Karpas-422 (cell line): ENCODE results near the gene ANO6. TPM values are rescaled to one million over a fixed set of nuclear protein-coding genes. Genes with fewer than 3 reads are reported as not detected.
"Not testable (repeated sequence)": the region's sequence is repeated elsewhere in the genome, so short reads cannot be mapped to it uniquely, and the experiment has no call there.

Source experiments
- DNase-seq: peaks from one replicate; pipeline ENCODE4 v3.0.0-alpha.2; 2015
- H2AFZ ChIP-seq: fragments of 200-600 bp; sonication (generic); 2 replicates; pipeline ENCODE4 v1.6.1; 2014; ENCODE audit warnings: antibody characterized with exemption, low read length, mixed read lengths
- H3K27ac ChIP-seq: fragments of 200-600 bp; sonication (generic); 2 replicates; pipeline ENCODE4 v1.5.1; 2014; ENCODE audit warnings: mild to moderate bottlenecking, low read length, moderate library complexity
- H3K27me3 ChIP-seq: fragments of 200-600 bp; sonication (generic); 2 replicates; pipeline ENCODE4 v1.6.1; 2014; ENCODE audit warnings: low read length, mixed read lengths
- H3K36me3 ChIP-seq: fragments of 200-600 bp; sonication (generic); 2 replicates; pipeline ENCODE4 v1.6.1; 2014; ENCODE audit warnings: low read length, mixed read lengths; ENCODE audit not compliant: insufficient read depth
- H3K4me1 ChIP-seq: fragments of 200-600 bp; sonication (generic); 2 replicates; pipeline ENCODE4 v1.6.1; 2014; ENCODE audit warnings: mild to moderate bottlenecking, low read length, mixed read lengths
- H3K4me2 ChIP-seq: fragments of 200-600 bp; sonication (generic); 2 replicates; pipeline ENCODE4 v1.6.1; 2014; ENCODE audit warnings: low read length, low read depth, mild to moderate bottlenecking; ENCODE audit not compliant: poor library complexity, severe bottlenecking
- H3K4me3 ChIP-seq: fragments of 200-600 bp; sonication (generic); 2 replicates; pipeline ENCODE4 v1.5.1; 2014; ENCODE audit warnings: mild to moderate bottlenecking, antibody characterized with exemption, low read length, mixed read lengths
- H3K79me2 ChIP-seq: fragments of 200-600 bp; sonication (generic); 2 replicates; pipeline ENCODE4 v1.6.1; 2014; ENCODE audit warnings: mild to moderate bottlenecking, low read length, mixed read lengths
- H3K9ac ChIP-seq: fragments of 200-600 bp; sonication (generic); 2 replicates; pipeline ENCODE4 v1.6.0; 2014; ENCODE audit warnings: low read length
- H3K9me2 ChIP-seq: fragments of 200-600 bp; sonication (generic), shearing (Covaris generic); replicated peaks from 2 replicates; pipeline ENCODE4 v1.6.0; 2014; ENCODE audit warnings: mild to moderate bottlenecking, low read length, moderate library complexity; ENCODE audit not compliant: insufficient read depth
- H3K9me3 ChIP-seq: fragments of 300-700, 200-600 bp; sonication (generic); 2 replicates; pipeline ENCODE4 v1.6.1; 2014; ENCODE audit warnings: low read length, mixed read lengths
- H4K20me1 ChIP-seq: fragments of 200-600 bp; sonication (generic); 2 replicates; pipeline ENCODE4 v1.6.1; 2014; ENCODE audit warnings: mild to moderate bottlenecking, antibody characterized with exemption, low read length, low read depth; ENCODE audit not compliant: insufficient read depth
- total RNA-seq: library from RNA; depleted of rRNA; stranded (reverse); fragments of >200 nt; shearing (Covaris generic); gene quantifications from 2 replicates; pipeline ENCODE4 v1.2.3, GENCODE V29; 2014; ENCODE audit warnings: low replicate concordance

ANO6 gene
- total RNA-seq, 1 experiment from 2014 or later, result 1.1 TPM

DNA sequence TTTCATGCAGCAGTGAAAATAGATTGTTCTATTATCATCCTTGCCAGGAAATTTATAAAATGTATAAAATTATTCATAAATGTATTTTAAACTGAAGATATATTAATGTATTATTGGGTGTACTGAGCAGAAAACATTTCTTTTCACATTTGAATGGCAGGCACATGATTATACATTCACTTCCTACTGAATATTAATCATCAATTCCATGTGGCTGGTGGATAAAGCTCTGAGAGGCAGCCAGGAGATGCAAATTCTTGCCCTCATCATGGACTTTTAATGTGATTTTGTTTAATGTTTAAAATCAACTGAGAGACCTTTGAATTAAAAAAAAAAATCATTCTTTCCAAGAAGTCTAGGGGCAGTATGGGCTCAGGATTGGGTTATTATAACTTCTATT is 40.8 kb downstream of the ANO6 start:
- Histone ChIP-seq H3K9ac (no peak overlapping the region), H4K20me1 (no peaks in the 10 kb centered on the region), H3K27ac (no peak overlapping the region), H3K4me2 (no peak overlapping the region), H2AFZ (no peak overlapping the region), H3K36me3 (no peaks in the 10 kb centered on the region), H3K27me3 (no peaks in the 10 kb centered on the region), H3K9me2 (no peaks in the 10 kb centered on the region), H3K9me3 (no peaks in the 10 kb centered on the region), H3K4me1 (no peaks in the 10 kb centered on the region), H3K79me2 (no peaks in the 10 kb centered on the region), H3K4me3 (no peak overlapping the region)
- no peak for DNase-seq

- DNase-seq, result no peak
These were observed 41.5 kb downstream of the ANO6 start for GRCh38 chr12:45257185-45257930.

GRCh38 chr12:45259675-45260074 is 43.8 kb downstream of the ANO6 start:
- DNase-seq, result no peak
- H3K4me3 ChIP-seq, result no peak overlapping the region
- H3K9me2 ChIP-seq, result no peaks in the 10 kb centered on the region
- no peak overlapping the region for H3K4me2 ChIP-seq
- no peaks in the 10 kb centered on the region for H3K27me3 ChIP-seq
- no peaks in the 10 kb centered on the region for H3K9me3 ChIP-seq
- no peaks in the 10 kb centered on the region for H3K4me1 ChIP-seq
- H3K27ac ChIP-seq, result no peak overlapping the region
- no peaks in the 10 kb centered on the region for H3K79me2 ChIP-seq
- no peaks in the 10 kb centered on the region for H3K36me3 ChIP-seq
- H3K9ac ChIP-seq, result no peak overlapping the region
- H2AFZ ChIP-seq, result no peak overlapping the region
- no peaks in the 10 kb centered on the region for H4K20me1 ChIP-seq

More at GRCh38 chr12:45257185-45257930, 41.5 kb downstream of the ANO6 start:
- Histone ChIP-seq H4K20me1 (no peaks in the 10 kb centered on the region), H3K27me3 (no peaks in the 10 kb centered on the region), H3K9ac (no peak overlapping the region), H3K36me3 (no peaks in the 10 kb centered on the region), H3K27ac (no peak overlapping the region), H3K9me3 (no peaks in the 10 kb centered on the region), H3K4me3 (no peak overlapping the region), H3K9me2 (no peaks in the 10 kb centered on the region), H3K79me2 (no peaks in the 10 kb centered on the region), H3K4me2 (no peak overlapping the region), H2AFZ (no peak overlapping the region), H3K4me1 (no peaks in the 10 kb centered on the region)

GRCh38 chr12:45260104-45260815 is 44.4 kb downstream of the ANO6 start:
- DNase-seq, result no peak
- Histone ChIP-seq H4K20me1 (no peaks in the 10 kb centered on the region), H3K4me2 (no peak overlapping the region), H3K27me3 (no peaks in the 10 kb centered on the region), H3K36me3 (no peaks in the 10 kb centered on the region), H3K9me2 (no peaks in the 10 kb centered on the region), H3K4me1 (no peaks in the 10 kb centered on the region), H3K27ac (no peak overlapping the region), H3K9me3 (no peaks in the 10 kb centered on the region), H3K79me2 (no peaks in the 10 kb centered on the region), H2AFZ (no peak overlapping the region), H3K4me3 (no peak overlapping the region), H3K9ac (no peak overlapping the region)

GRCh38 chr12:45260854-45261253 is 45.0 kb downstream of the ANO6 start:
- Histone ChIP-seq H3K27ac (no peak overlapping the region), H3K4me2 (no peak overlapping the region), H3K9ac (no peak overlapping the region), H3K79me2 (no peaks in the 10 kb centered on the region), H4K20me1 (no peaks in the 10 kb centered on the region), H3K36me3 (no peaks in the 10 kb centered on the region), H3K9me2 (no peaks in the 10 kb centered on the region), H3K4me1 (no peaks in the 10 kb centered on the region), H2AFZ (no peak overlapping the region), H3K4me3 (no peak overlapping the region), H3K27me3 (no peaks in the 10 kb centered on the region), H3K9me3 (no peaks in the 10 kb centered on the region)
- DNase-seq, result no peak

DNA sequence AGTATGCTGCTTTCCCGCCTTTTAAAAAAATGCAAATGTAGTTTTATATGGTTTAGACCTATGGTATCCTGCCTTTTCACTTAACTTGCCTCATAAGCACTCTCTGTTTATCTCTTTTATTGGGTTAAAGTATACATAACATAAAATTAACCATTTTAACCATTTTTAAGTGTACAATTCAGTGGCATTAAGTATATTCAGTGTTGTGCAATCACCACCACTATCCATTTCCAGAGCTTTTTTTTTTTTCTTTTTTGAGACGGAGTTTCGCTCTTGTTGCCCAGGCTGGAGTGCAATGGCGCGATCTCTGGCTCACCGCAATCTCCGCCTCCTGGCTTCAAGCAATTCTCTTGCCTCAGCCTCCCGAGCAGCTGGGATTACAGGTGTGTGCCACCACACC is 46.3 kb downstream of the ANO6 start:
- H3K36me3 ChIP-seq, H3K27ac ChIP-seq, DNase-seq, H3K4me1 ChIP-seq, H3K9ac ChIP-seq, H4K20me1 ChIP-seq, H3K4me3 ChIP-seq, H3K27me3 ChIP-seq, H3K9me2 ChIP-seq, H3K4me2 ChIP-seq, H2AFZ ChIP-seq, H3K79me2 ChIP-seq, H3K9me3 ChIP-seq: not testable (repeated sequence)

DNA sequence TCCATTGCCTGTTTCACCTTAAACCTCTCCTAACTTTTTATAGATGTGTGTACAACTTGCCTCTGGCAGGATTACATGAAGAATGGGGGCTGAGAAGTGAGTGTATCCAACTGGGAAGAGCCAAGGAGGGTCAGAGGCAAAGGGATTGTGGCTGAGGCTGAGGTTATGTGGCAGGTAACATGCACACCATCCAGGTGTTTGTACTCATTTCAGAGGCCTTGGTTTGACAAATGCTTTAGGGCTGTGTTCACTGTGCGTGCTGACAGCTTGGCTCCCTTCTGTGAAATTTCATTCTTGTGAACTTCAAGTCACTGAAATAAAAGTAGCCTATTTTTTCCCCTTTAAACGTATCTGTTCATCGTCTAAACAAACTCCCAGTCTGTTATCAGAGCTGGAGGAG is 47.7 kb downstream of the ANO6 start:
- H4K20me1 ChIP-seq, result no peaks in the 10 kb centered on the region
- H3K4me3 ChIP-seq, result no peak overlapping the region
- H3K36me3 ChIP-seq, result no peaks in the 10 kb centered on the region
- no peak overlapping the region for H3K27ac ChIP-seq
- no peak overlapping the region for H2AFZ ChIP-seq
- H3K79me2 ChIP-seq, result no peaks in the 10 kb centered on the region
- DNase-seq, result no peak
- no peaks in the 10 kb centered on the region for H3K27me3 ChIP-seq
- H3K9me2 ChIP-seq, result no peaks in the 10 kb centered on the region
- no peaks in the 10 kb centered on the region for H3K4me1 ChIP-seq
- no peak overlapping the region for H3K4me2 ChIP-seq
- H3K9me3 ChIP-seq, result no peaks in the 10 kb centered on the region
- H3K9ac ChIP-seq, result no peak overlapping the region

GRCh38 chr12:45268672-45269411 is 52.9 kb downstream of the ANO6 start:
- Histone ChIP-seq H2AFZ (no peak overlapping the region), H3K36me3 (no peaks in the 10 kb centered on the region), H3K79me2 (no peaks in the 10 kb centered on the region), H3K9ac (no peak overlapping the region), H3K27ac (no peak overlapping the region), H4K20me1 (no peaks in the 10 kb centered on the region), H3K27me3 (no peaks in the 10 kb centered on the region), H3K9me2 (no peaks in the 10 kb centered on the region), H3K9me3 (no peaks in the 10 kb centered on the region), H3K4me1 (no peaks in the 10 kb centered on the region), H3K4me3 (no peak overlapping the region), H3K4me2 (no peak overlapping the region)
- peak; percentile 46 for DNase-seq
